Sigmoid colon (tissue), 4 donors: ENCODE results near the gene CDK6.

Source experiments
- EP300 ChIP-seq, 4 donors: sonication (generic); formaldehyde crosslinking; IDR thresholded peaks; one replicate each; pipeline ENCODE4 v1.6.1; 2017; ENCODE audit warnings: antibody characterized with exemption in 4 of 4
- POLR2A ChIP-seq, 2 donors: fragments of 450-650 bp; IDR thresholded peaks; one replicate each; pipeline ENCODE4 v1.6.1; 2016; ENCODE audit warnings: antibody characterized with exemption in 2 of 2, mild to moderate bottlenecking in 2 of 2, moderate library complexity in 2 of 2
- POLR2AphosphoS5 ChIP-seq, 4 donors: sonication (generic); formaldehyde crosslinking; IDR thresholded peaks; one replicate each; pipeline ENCODE4 v1.6.1; 2017; ENCODE audit warnings: antibody characterized with exemption in 4 of 4
- TF ChIP-seq, protein P1 (sequence below), 4 experiments: fragments of 450-650 bp in 3 of 4; fragments of 200-600 bp in 1 of 4; IDR thresholded peaks; one replicate each; pipeline ENCODE4 v1.5.1; 2016 to 2019; ENCODE audit warnings: antibody characterized with exemption in 4 of 4, mild to moderate bottlenecking in 3 of 4, moderate library complexity in 2 of 4

DNA sequence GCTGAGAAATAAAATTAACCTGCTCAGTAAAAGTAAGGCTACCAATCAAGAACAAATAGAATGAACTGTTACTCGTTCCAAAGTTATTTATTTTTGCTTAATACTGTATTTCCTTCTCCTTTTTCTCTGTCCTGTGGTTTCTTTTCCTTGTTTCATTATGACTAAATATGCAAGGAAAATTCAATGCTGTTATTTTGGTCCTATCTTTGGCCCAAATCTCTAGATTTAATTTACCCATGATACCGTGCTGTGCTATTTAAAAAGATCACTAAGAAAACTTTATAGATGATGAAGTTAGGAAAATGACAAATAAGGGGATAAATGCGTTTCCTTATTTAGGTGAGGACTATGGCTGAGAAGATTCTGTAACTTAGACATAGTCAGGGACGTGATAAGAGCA, 200.8 kb downstream of the CDK6 start:
- TF ChIP-seq POLR2A (IDR thresholded peaks at IDR 0.05) (no peak), POLR2AphosphoS5 (IDR thresholded peaks at IDR 0.05) (no peak), EP300 (IDR thresholded peaks at IDR 0.05) (no peak)
- TF ChIP-seq, protein P1, sequence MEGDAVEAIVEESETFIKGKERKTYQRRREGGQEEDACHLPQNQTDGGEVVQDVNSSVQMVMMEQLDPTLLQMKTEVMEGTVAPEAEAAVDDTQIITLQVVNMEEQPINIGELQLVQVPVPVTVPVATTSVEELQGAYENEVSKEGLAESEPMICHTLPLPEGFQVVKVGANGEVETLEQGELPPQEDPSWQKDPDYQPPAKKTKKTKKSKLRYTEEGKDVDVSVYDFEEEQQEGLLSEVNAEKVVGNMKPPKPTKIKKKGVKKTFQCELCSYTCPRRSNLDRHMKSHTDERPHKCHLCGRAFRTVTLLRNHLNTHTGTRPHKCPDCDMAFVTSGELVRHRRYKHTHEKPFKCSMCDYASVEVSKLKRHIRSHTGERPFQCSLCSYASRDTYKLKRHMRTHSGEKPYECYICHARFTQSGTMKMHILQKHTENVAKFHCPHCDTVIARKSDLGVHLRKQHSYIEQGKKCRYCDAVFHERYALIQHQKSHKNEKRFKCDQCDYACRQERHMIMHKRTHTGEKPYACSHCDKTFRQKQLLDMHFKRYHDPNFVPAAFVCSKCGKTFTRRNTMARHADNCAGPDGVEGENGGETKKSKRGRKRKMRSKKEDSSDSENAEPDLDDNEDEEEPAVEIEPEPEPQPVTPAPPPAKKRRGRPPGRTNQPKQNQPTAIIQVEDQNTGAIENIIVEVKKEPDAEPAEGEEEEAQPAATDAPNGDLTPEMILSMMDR (IDR thresholded peaks at IDR 0.05), result no peak
